Bronchial epithelial cell (primary cell): ENCODE results near the gene SAMD4A. TPM values are rescaled to one million over a fixed set of nuclear protein-coding genes. Genes with fewer than 3 reads are reported as not detected.

Source experiments
- DNase-seq: peaks from one replicate; pipeline ENCODE4 v3.0.0-alpha.2; 2010; ENCODE audit warnings: low read depth
- FAIRE-seq: peaks from 2 replicates; lab custom pipeline; 2011; peaks lifted over from hg19 to GRCh38; lab: Jason Lieb, UNC
- H3K27me3 ChIP-seq: 2 replicates; pipeline ENCODE4 v1.5.1; 2011; ENCODE audit warnings: low read length; ENCODE audit not compliant: control insufficient read depth, insufficient read depth
- H3K36me3 ChIP-seq: 2 replicates; pipeline ENCODE4 v1.5.1; 2011; ENCODE audit warnings: low read length; ENCODE audit not compliant: control insufficient read depth, insufficient read depth
- H3K4me3 ChIP-seq: 2 replicates; pipeline ENCODE4 v1.5.1; 2011; ENCODE audit warnings: mild to moderate bottlenecking, low read depth, low read length, control low read depth
- CTCF ChIP-seq: IDR thresholded peaks from 2 replicates; pipeline ENCODE4 v1.5.1; 2011; ENCODE audit warnings: mild to moderate bottlenecking, moderate library complexity, low read length, control low read depth, inconsistent platforms; ENCODE audit not compliant: insufficient read depth, severe bottlenecking
- total RNA-seq: library from RNA; depleted of rRNA; stranded (reverse); fragments of >200 nt; gene quantifications from 2 replicates; pipeline ENCODE4 v1.2.1, GENCODE V29; 2014

The SAMD4A gene
- total RNA-seq, 1 donor from 2014 or later: 13.4 TPM

DNA sequence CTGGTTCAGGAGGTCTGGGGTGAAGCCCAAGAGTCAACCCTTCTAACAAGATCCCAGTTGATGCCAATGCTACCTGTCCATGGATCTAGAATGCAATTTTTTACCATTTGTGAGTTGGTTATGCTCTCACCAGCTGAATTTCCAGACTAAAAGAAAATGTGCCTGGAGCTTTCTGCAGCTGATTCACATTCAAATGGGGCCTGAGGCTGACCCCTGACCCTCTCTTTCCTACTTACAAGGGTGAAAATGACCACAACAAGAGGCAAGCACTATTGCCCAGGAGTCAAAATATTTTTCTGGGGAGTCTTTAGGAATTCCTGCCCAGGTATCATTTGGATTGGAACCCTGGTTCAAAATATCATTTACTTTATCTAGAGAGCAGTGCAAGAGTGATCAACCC, 159.1 kb downstream of the SAMD4A start:
- DNase-seq (no peak), FAIRE-seq (no peak)
- no peak for TF ChIP-seq CTCF
- no peaks in the 10 kb centered on the region for H3K36me3 ChIP-seq
- H3K4me3 ChIP-seq: no peak overlapping the region
- H3K27me3 ChIP-seq: no peaks in the 10 kb centered on the region

DNA sequence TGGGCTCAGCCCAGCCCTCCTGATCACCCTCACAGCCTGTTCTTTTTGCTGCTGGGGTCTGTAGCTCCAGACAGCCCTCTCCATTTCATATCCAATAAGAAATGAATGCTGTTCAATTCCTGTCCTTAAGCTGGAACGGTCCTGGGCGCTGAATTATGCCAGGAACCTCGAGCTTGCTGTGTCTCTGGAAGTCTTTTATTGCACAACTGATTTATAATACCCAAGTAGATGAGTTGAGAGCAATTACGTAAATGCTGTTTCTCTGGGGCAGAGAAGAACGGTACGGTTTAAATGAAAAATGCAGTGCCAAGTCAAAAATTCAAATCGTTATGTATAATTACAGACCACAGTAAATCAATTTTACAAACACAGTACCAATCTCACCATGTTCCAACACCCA, 161.0 kb downstream of the SAMD4A start:
- H3K36me3 ChIP-seq: no peaks in the 10 kb centered on the region
- no peak for TF ChIP-seq CTCF
- H3K4me3 ChIP-seq: no peak overlapping the region
- no peaks in the 10 kb centered on the region for H3K27me3 ChIP-seq
- DNase-seq (no peak), FAIRE-seq (no peak)

DNA sequence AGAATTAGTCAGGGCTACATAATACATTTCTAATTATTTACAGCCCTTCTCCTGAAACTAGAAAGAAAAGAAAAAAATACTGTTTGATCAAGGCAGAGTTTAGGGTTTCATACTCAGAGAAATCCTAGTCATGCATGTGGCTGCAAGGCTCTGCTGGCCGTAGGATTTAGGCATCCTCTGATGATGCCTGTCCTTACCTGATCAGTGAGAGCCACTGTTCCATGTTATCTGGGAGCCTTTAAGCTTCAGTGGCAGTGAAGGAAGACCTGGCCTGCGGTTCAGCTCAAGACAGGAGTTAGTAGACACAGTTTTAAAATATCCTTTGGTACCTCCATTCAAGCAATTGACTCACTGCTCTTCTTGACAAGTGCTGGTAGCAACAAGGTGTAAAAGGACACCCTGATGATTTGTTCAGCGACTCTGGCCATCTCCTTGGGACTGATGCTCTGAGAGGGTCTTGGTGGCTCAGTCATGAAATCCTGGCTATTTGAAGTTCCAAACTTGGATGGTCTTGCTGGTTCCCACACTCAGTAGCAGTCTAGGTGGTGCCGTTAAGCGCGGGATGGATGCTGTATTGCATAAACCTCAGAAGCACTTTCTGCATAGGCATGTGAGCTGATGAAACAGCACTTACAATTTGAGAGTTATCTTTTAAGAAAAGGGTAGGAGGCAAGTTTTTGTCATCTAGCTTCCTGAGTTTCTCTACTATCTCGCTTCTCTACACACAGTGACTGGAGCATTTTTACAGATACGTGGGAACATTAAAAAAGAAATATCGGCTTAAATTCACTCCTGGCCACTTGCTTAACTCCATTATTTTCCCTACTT, 162.0 kb downstream of the SAMD4A start:
- H3K36me3 ChIP-seq: no peaks in the 10 kb centered on the region
- no peak for TF ChIP-seq CTCF

DNA sequence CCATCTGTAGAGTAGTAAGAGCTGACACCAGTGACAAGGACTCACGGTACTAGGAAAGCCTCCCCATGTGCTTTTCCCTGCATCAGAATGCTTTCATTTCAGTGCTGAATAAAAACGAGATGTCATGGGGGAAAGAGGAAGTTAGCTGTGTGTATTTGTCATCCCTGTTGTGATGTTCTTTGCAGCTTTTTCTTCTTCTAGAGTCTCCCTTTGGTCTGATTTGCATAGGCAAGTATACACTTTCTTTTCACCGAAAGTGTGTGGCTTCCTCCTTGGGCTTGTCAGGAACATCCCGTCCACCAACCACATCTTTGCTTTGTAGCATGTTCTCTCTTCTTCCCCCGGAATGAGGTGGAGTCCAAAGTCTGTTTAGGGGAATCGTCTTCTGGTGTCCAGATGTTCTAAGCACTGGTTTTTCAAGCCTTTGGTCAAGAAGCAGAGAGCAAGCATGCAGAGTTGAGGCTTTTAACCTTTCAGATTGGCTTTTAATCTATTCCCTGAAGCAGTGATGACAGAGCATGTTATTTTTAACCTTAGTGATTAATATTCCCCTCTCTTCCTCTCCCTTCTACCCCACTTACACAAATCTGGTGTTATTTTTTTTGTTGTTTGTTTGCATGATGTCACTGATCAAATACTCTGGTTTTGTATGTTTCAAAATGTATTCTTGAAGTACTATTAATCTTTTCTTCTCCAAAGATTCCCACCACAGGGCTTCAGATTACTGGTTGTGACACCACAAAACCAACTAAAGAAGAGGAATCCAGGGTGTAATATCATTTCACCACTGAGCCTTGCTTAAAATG, 163.4 kb downstream of the SAMD4A start:
- DNase-seq: peak; percentile 33
- Histone ChIP-seq H3K27me3 (no peaks in the 10 kb centered on the region), H3K4me3 (no peak overlapping the region), H3K36me3 (no peaks in the 10 kb centered on the region)
- TF ChIP-seq CTCF: no peak
- FAIRE-seq: no peak

More for the DNA sequence above, 162.0 kb downstream of the SAMD4A start:
- Histone ChIP-seq H3K27me3 (no peaks in the 10 kb centered on the region), H3K4me3 (no peak overlapping the region)
- FAIRE-seq (no peak), DNase-seq (no peak)

- no peaks in the 10 kb centered on the region for H3K36me3 ChIP-seq
- FAIRE-seq: no peak
- no peak for TF ChIP-seq CTCF
- H3K4me3 ChIP-seq: no peak overlapping the region
- DNase-seq: no peak
- no peaks in the 10 kb centered on the region for H3K27me3 ChIP-seq
Observed at GRCh38 chr14:54734966-54735365, 168.0 kb downstream of the SAMD4A start.
